IPS-18c (cell line): Measurements from ENCODE around the gene TCEANC2.
"Not testable (repeated sequence)": the region's sequence is repeated elsewhere in the genome, so short reads cannot be mapped to it uniquely, and the experiment has no call there.

ENCODE experiments used
- H3K4me3 ChIP-seq: 2 replicates; pipeline ENCODE4 v1.7.0; 2013; ENCODE audit warnings: low read depth, mild to moderate bottlenecking, low read length, moderate library complexity; ENCODE audit not compliant: insufficient read depth
- H3K9me3 ChIP-seq: one replicate; pipeline ENCODE4 v1.6.1; 2013; ENCODE audit warnings: mild to moderate bottlenecking, low read length, moderate library complexity; ENCODE audit not compliant: control insufficient read depth, insufficient read depth

Gene TCEANC2

GRCh38 chr1:54064299-54064698 is 10.9 kb downstream of the TCEANC2 start:
- Histone ChIP-seq H3K9me3 (no peaks in the 10 kb centered on the region), H3K4me3 (no peak overlapping the region)

DNA sequence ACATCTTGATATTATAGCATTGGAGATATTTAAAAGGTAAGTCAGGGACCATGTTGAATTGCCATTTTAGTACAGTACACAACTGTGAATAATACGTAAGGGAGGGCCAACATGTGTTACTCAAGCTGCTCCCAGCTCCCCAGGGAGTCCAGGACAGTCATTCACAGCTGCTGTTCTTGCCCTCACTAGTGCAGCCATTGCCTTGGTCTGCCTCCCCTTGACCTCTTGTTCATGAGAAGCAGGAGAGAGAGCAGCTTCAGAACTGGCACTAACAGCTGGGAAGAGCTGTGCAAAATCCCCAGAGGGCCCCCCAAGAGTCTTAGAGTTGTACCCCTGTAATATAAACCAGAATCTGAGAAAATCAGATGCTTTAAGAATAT is 16.4 kb downstream of the TCEANC2 start:
- no peak overlapping the region for H3K4me3 ChIP-seq
- peaks cover 2% of the 10 kb centered on the region for H3K9me3 ChIP-seq

DNA sequence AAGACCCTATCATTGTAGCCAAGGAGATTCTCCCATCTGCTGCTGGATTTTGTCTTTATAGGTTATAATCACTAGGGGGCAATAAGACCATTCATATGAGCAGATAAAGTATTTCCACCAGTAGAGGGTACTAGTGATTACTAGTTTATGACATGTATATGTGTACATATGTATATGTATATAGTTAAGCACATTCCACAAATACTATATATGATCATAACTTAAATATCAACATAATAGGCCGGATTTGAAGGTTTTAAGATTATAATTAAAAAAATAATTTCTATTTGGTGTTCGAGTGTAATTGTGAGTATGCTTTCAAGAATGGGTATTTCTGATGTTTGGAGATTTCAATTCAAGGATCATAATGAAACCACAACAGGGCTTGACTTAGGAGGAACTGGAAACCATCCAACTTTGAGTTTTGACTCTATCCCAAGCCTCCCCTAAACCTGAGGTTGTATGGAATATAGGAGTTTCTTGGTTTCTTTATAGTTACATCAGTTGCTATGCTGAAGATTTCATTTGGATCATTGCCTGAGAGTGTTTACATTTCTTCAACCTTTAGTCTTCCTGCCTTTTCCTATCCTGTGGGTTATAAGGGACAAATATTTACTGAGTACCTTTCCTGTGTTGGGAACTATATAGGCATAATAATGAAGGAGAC is 16.9 kb downstream of the TCEANC2 start:
- Histone ChIP-seq H3K4me3 (no peak overlapping the region), H3K9me3 (peaks cover 2% of the 10 kb centered on the region)

DNA sequence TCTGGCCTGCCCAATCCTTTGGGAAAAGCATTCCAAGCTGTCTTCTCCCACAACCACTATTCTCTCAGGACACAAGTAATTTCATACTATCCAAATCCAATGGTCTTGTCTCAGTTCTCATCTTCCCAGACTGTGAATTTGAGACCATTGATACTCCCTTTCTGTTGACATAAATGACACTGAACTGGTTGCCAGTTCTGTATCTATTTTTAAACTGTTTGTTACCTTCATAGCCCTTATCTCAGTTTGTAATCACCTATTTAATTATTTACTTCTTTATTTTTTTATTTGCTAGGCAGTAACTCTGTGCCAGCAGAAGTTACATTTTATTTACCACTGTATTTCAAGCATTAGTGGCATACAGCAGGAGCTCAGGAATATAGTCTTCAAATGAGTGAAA is 24.0 kb downstream of the TCEANC2 start:
- Histone ChIP-seq H3K9me3 (no peaks in the 10 kb centered on the region), H3K4me3 (no peak overlapping the region)

GRCh38 chr1:54080598-54081049 is 27.2 kb downstream of the TCEANC2 start:
- Histone ChIP-seq H3K4me3 (no peak overlapping the region), H3K9me3 (no peaks in the 10 kb centered on the region)

DNA sequence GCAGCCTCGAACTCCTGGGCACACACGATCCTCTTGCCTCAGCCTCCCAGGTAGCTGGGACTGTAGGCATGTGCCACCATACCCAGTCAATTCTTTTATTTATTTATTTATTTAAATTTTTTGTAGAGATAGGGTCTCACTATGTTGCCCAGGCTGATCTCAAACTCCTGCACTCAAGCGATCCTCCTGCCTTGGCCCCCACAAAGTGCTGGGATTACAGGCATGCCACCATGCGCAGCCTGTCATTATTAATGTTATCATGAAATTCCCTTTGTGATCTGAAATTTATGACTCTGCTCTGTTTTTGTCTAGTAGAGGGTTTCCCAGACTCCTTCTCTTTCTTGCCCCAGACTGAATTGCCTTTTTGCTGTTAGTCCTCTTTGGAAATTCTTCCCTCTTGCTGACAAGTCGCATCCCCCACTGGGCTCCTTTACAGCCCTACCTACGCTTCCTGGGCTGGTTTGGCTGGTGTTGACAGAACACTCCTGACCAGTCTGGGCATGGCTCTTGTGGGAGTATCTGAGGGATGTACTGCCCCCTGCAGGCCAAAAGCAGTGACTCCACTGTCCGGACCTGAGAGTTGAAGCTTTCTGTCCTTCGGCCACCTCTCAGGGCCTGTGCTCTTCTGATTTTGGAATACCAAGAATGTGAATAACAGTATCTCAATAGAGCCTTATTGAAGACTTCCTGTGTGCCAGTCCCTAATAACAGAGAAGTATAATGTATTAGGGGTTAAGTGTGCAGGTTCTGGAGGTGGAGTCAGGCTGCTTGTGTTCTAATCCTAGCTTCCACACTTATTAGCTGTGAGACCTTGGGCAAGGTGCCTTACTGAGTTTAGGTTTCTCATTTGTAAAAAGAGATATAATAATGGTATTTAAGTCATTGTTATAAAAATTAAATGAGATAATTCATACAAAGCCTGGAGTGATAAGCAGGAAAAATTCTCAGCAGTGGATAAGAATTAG is 28.2 kb downstream of the TCEANC2 start:
- no peak overlapping the region for H3K4me3 ChIP-seq
- no peaks in the 10 kb centered on the region for H3K9me3 ChIP-seq

DNA sequence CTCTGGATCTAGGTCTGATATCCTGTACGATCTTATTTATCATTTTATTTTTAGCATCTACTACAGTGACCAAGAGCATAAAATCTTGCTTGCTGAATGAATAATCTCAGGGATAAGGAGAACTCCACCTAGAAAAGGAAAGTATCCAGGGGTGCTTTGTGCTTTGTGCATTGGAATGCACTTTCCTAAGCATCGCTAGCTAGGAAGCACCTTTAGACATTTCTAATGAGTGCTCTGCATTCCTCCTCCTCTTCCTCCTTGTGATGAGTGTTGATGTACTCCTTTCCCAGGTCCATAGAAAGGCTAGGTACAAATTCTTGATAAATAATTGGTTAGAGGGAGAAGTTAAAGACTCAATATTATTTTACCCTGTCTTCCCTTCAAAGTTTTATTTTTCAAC is 31.4 kb downstream of the TCEANC2 start:
- Histone ChIP-seq H3K9me3 (no peaks in the 10 kb centered on the region), H3K4me3 (no peak overlapping the region)

DNA sequence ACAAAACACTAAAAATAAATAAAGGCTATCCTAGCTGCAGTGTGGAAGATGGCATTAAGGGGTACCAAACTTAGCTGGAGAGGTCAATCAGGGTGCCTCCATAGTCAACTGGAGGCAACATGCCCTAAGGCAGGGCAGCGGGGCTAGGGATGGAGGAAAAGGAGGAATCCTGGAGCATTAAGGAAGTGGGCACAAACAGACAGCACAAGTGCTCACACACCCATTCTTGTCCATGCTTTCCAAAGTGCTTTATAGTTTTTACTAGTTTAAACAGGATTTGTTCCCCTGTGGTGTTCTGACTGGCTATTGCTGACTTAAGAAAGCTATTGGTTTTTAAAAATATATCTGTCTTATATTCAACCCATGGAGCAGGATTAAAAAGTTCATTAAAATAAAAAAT is 33.3 kb downstream of the TCEANC2 start:
- no peak overlapping the region for H3K4me3 ChIP-seq
- no peaks in the 10 kb centered on the region for H3K9me3 ChIP-seq

DNA sequence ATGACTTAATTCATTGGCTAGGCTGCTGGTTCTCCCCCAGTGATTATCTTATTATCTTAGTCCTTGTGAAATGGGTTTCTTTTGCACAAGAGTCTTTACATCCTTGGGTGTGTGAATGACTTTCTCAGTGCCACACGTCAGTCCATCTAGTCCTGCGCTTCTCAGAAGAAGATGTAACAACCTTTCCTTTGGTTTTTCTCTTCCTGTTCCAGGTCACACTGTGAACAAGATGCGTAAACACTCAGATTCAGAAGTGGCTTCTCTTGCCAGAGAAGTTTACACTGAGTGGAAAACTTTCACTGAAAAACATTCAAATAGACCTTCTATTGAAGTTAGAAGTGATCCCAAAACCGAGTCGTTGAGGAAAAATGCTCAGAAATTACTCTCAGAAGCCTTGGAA is 35.0 kb downstream of the TCEANC2 start:
- H3K9me3 ChIP-seq, result no peaks in the 10 kb centered on the region
- H3K4me3 ChIP-seq, result no peak overlapping the region

DNA sequence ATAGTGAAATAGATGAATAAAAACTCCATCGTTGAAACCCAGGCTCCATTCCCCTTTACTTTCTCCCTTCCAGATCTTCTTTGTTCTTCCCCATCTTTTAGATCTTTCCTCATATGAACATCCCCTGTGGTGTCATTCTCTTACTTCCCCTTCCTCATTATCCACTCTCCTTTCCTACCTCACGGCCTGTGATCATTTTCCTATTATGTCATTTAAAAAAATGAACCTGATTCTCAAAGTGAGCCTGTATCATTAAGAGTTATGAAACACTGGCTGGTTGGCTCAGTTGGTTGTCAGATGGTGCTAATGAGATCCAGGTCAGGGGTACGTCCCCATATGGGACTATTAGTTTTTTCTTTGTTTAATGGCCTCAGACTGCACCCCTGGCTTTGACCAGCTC is 38.3 kb downstream of the TCEANC2 start:
- Histone ChIP-seq H3K9me3 (no peaks in the 10 kb centered on the region), H3K4me3 (no peak overlapping the region)

DNA sequence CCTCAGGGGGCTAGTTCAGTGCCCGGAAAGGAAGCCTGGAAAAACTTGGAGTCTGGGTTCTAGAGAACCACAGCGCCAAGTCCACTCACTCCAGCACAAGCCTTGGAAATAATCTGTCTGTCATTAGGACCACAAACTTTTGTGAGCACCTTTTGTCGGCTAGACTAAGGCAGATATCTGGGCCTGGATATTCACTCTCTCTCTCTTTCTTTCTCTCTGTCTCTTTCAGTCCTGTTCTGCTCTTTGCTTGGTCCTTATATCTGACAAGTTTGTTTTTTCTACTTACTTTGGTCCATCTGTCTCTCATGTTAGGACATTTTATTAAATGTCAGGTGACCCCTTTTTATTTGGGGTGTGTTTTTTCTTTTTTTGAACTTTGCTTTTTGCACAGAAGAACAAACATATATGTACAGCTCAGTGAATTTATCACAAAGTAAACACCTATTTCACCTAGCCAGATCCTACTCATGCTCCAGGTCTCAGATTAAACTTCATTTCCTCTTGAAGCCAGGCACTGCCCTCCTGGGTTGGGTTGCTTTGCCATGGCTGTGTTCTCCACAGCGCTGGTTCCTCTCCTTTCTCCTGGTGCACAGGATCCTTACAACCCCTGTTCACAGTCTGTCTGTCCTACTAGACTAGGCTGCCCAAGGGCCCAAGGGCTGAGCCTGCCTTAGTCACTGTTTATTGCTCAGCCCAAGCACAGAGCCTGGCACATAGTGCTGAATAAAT is 40.8 kb downstream of the TCEANC2 start:
- H3K9me3 ChIP-seq, result no peaks in the 10 kb centered on the region
- no peak overlapping the region for H3K4me3 ChIP-seq

DNA sequence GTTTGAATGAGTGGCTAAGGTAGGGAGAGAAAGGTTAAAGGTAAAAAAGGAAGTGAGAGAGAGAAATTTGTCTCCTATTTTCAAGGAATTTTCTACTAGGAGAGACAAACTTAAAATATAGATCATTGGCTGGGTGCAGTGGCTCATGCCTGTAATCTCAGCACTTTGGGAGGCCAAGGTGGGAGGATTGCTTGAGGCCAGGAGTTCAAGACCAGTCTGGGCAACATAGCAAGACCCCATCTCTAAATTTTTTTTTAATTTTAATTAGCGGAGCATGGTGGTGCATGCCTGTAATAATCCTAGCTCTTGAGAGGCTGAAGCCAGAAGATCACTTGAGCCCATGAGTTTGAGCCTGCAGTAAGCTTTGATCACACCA is 41.3 kb downstream of the TCEANC2 start:
- not testable (repeated sequence) for H3K4me3 ChIP-seq, H3K9me3 ChIP-seq

- H3K4me3 ChIP-seq, result no peak overlapping the region
Observed at GRCh38 chr1:54095546-54096226, 42.3 kb downstream of the TCEANC2 start.

GRCh38 chr1:54096227-54096876 is 42.9 kb downstream of the TCEANC2 start:
- no peak overlapping the region for H3K4me3 ChIP-seq
- H3K9me3 ChIP-seq, result no peaks in the 10 kb centered on the region

More at GRCh38 chr1:54095546-54096226, 42.3 kb downstream of the TCEANC2 start:
- no peaks in the 10 kb centered on the region for H3K9me3 ChIP-seq

DNA sequence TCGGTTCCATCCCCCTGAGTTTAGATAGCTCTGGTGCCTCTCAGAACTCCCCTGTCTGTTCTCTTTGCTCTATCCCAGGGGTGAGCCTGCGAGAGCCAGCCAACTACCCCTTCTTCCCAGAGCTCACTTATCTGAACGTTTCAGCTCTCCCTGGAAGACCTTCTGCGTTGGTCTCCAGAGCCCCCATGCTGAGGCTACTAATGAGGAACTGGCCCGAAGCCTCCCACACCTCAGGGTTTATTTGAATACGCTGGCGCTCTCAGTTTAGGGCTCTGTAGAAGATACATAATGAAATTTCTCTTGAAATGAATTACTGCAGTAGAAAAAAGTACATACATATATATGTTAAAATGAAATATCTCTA is 43.5 kb downstream of the TCEANC2 start:
- Histone ChIP-seq H3K4me3 (no peak overlapping the region), H3K9me3 (no peaks in the 10 kb centered on the region)

DNA sequence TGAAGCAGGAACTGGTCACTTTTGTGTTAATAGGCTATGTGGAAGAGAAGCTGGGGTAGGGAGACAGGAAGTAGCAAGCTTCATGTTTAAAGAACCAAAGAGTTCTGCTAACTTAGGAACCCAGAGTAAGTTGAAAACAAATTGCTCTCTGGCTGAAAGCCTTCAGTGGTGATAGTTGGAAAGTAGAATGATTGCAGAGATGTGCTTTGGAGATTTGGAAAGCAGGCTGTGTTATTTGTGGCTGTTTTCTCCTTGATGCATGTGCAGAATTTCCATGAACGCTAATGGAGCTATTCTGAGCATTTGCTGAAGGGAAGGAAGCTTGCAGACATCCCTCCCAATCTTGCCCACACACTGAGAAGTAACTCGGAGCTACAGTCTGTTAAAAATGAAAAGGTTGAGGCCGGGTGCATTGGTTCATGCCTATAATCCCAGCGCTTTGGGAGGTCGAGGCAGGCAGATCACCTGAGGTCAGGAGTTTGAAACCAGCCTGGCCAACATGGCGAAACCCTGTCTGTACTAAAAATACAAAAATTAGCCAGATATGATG is 45.7 kb downstream of the TCEANC2 start:
- H3K4me3 ChIP-seq, result no peak overlapping the region
- H3K9me3 ChIP-seq, result no peaks in the 10 kb centered on the region

DNA sequence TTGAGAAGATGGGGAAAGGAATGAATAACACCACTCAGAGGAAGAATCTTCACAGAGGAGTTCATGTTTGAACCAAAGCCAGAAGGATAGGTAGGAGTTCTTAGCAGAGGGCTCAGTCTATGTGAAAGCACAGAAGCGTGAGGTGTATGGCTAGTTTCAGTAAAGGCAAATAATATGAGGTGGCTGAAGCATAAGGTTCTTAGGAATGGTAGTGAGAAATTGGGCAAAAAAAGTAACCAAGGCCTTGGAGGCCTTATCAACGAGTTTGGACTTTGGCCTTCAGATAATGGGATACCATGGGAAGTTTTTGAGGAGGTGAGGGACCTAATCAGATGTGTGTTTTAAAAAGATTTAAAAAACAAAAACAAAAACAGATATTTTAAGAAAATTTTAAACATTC is 47.1 kb downstream of the TCEANC2 start:
- no peaks in the 10 kb centered on the region for H3K9me3 ChIP-seq
- no peak overlapping the region for H3K4me3 ChIP-seq
